B cell (primary cell): Measurements from ENCODE around the gene TTLL11.

Source experiments
- CTCF ChIP-seq: fragments of 200-600 bp; IDR thresholded peaks from one replicate; pipeline ENCODE4 v1.8.0; 2022; ENCODE audit warnings: antibody characterized with exemption, mild to moderate bottlenecking
- EZH2 ChIP-seq: IDR thresholded peaks from 2 replicates; pipeline ENCODE4 v1.6.1; 2012; ENCODE audit warnings: borderline replicate concordance, low read depth, mild to moderate bottlenecking, moderate library complexity, low read length; ENCODE audit not compliant: insufficient read depth, poor library complexity, severe bottlenecking

- no peak for TF ChIP-seq CTCF
- no peak for TF ChIP-seq EZH2
Observed at GRCh38 chr9:122057211-122057610, 35.9 kb downstream of the TTLL11 start.
